Measurements from ENCODE around the gene MARCHF5.

DNA sequence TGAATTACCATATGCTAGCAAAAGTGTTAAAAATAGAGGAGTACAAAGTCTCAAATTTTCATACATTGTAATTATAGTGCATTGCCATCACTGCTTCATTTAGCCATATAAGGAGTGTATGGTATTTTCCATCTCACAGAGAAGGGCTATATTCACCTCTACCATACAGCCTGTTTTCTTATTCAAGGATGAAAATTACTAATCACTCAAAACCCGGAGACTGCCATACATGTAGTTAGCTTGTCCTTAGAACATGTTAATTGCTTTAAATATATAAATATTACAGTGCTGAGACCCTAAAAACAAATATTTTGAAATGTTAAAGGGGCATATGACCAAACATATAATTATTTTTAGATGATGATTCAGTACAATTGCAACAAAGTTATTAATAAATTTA lies 49.5 kb upstream of the MARCHF5 start:
- TF ChIP-seq POLR2AphosphoS5 (IDR thresholded peaks at IDR 0.05; ENCODE audit: borderline replicate concordance, low read depth, low read length) (no peak), EZH2 (IDR thresholded peaks at IDR 0.05) (no peak), FOXP2 (optimal IDR thresholded peaks at IDR 0.05; ENCODE audit: control extremely low read depth, extremely low read length, insufficient read depth) (no peak)
